Smooth muscle cell of the umbilical artery (primary cell): Measurements from ENCODE around the gene RHEBL1. TPM values are rescaled to one million over a fixed set of nuclear protein-coding genes. Genes with fewer than 3 reads are reported as not detected.

Source experiments
- total RNA-seq: library from RNA; depleted of rRNA; stranded (reverse); fragments of >200 nt; gene quantifications from 2 replicates; pipeline ENCODE4 v1.2.3, GENCODE V29; 2014

RHEBL1 gene, protein sequence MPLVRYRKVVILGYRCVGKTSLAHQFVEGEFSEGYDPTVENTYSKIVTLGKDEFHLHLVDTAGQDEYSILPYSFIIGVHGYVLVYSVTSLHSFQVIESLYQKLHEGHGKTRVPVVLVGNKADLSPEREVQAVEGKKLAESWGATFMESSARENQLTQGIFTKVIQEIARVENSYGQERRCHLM
- 0.30 and 0.55 TPM in 2 replicates for total RNA-seq

DNA sequence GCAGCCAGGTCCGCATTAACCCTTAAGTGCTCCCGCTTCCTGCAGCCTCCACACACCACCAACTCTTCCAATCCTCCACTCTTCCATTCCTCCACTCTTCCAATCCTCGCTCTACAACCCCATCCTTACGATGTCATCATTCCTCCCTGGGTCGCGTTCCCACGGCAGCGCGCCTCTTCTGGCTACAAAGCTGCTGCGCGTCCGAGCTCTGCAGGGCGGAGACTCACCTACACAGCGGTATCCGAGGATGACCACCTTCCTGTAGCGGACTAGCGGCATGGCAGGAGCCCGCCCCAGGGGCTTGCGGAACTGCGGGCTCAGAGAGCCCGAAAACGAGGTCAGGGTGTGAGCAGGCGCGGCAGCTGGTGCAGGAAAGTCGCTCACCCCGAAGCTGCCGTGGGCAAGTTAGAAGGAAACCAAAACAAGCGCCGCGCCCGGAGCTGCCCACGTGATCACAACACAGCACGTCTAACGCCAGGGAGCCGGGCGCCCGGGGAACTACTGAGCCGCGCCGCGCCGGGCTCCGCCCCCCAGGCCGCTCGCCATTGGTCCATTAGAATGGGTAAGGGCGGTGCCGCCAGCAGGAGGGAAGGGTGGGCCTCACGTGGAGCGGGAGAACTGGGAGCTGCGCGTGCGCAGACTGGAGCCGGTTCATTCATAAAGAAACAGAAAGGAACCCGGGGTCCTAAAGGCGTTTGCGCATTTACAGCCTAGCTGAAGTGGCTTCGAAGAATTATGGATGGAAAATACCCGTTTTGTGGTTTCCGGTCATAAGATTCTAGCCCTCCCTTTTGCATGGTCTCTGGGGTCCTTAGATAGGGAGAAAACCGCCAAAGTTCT, at the start of gene RHEBL1:
TSS of gene RHEBL1 (minus strand) at position 473 of the 840 bp plus-strand sequence. CDS start at position 279, 194 bp downstream.

DNA sequence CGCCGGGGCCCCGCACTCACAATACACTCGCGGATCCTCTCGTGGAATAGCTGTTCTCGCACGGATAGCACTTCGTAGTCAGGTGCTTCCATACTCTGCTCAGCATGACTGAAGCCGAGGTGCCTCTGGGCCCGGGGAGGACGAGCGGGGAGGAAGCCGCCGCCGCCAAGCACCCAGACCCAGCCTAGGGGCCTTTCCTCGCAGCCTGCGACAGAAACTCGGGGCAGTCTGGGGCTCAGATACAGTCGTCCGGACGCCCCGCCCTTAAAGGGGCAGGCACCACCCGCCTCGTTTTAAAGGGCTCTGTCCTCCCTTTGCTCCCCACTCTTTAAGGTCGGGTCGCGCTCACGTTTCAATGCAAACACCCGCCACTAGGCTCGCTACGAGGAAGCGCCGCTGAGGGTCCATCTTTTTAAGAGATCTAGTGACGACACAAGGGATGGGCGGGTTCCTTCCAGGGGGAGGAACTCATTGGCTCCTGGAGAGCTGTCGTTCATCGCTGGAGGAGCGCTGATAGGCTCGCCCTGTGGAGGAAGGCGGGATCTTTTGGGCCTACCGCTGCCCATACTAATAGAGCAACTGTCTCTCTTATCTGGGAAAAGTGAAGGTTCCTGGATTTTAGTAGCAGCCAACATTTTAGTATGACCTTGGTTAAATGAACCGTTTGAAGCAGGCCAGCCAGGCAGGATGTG, 40.8 kb upstream of the RHEBL1 start, which contains the start of gene LMBR1L:
TSS of gene LMBR1L (minus strand) at position 384 of the 692 bp plus-strand sequence. CDS start at position 92, 292 bp downstream.

DNA sequence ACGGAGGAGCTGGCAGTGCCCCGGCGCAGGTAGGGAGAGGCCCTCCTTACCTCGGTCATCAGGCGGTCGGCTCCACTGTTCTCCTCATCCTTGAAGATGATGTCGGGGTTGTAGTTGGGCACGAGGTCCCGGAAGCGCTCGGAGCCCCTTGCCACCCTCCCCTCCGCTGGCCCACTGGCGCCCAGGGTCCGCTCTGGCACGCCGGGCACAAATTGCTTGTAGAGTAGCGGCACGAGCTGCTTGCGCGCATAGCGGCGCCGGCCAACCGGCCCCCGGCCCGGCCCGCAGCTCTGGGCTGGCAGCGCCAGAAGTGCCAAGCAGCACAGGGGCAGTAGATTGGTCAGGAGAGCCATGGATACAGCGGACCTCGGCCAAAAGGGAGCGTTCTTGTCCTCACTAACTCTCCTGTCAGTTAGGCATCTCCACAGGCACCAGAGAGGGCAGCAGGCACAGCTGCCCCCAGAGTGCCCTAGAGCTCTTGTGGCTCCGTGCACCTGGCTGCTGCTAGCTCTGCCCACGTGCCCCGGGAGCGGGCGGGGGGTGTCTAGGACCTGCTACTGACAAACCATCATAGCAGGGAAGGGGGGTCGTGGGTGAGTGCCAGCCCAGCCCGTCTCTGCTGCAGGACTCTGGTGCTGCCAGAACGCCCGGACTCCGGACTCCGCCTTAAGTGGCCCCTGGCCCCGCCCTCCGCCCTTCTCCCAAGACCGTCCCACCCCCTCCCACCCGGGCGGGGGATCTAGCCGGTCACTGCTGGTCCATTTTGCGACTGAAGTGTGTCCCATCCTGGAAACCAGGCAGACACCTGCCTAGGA, 24.6 kb upstream of the RHEBL1 start, which contains the start of gene DHH:
TSS of gene DHH (minus strand) at position 642 of the 815 bp plus-strand sequence. CDS start at position 353, 289 bp downstream.

DNA sequence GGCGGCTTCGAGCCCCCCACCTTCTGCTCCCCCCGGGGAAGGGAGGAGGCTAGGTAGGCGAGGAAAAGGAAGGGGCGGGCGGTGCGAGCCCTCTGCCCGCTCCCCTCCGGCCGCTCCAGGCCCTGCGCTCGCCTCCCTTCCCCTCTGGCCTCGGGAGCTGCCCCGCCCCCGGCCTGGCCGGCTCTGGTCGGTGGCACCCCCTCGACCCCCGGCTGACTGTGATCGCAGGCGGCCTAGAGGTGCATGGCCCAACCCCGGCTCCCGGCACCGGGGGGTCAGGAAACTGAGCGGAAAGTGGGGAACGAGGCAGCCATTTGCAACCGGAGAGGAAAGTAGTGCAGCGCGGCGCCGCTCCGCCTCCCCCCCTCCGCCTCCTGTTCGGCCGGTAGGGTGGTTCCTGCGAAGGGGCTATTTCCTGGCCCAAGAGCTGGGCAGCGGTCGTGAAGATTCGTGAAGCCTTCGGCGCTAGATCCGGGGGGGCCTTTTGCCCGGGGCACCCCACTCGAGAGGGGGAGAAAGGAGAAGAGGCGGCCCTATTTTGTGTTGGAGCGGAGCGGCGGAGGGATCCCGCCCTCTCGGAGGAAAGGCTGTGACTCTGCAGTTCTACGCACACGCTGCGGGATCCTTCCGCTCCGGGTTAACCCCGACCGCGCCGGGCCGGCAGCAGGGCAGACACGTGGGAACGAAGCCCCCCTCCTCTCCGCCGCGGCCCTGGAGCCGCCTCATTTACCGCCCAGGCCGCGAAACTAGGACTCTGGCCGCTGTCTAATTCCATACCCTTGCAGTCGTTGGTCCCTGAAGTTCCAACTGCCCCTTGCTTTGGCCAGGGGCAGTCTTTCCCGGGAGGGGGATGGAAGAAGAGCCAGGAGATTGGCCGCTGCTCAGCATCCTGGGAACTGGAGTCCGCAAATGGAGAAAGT, 9.3 kb downstream of the RHEBL1 start, which contains the start of gene KMT2D:
TSS of gene KMT2D (minus strand) at position 558 of the 920 bp plus-strand sequence. CDS start 5,470 bp downstream, outside the sequence.

DNA sequence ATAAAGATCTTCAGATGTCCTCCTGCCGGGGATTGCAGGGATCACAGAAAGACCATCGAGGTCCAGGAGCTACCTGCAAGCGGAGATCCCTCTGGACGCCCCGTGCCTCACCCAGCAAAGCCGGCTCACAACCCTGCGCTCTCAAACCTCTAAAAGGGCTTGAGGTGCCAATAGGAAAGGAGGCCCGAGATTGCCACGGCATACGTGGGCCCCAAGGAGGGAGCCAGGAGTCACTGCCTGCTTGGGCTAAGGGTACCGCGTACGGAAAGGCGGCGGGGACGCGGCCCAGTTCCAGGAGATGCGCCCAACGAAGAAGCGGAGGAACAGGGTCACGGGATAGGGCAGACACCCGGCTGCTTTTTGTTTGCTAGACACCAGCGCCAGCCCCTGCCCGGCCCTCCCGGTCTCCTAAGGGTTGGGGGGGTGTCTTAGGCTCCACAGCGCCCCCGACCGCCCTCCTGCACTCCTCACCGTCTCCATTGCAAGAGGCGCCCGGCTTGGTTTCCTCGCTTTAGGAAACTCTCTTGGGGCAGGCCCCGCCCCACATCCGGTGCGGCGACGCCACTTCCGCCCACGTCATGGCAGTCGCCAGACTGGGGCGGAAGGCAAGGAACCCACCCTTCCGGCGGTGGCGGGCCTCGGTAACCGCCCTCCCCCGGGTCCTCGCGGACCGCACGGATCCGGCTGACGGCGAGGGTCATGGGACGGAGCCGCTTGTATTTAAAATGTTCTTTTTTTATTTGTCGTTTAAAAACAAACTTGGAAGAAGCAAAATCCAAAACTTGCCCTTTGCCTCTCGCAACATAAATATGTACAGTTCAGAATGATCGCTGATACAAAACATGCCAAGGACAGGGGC, 51.3 kb downstream of the RHEBL1 start, which contains the start of gene PRKAG1:
TSS of gene PRKAG1 (minus strand) at position 516 of the 859 bp plus-strand sequence. CDS start at position 480, 36 bp downstream.

Other genes starting within 250 kb of the RHEBL1 start
- 75.4 and 101 TPM in 2 replicates for gene DDX23, start 217.8 kb downstream of the RHEBL1 start, total RNA-seq
- gene RND1, start 204.1 kb downstream of the RHEBL1 start, total RNA-seq: 0.09 and 0.59 TPM in 2 replicates
- gene FKBP11, start 144.5 kb downstream of the RHEBL1 start, total RNA-seq: 32.1 and 40.5 TPM in 2 replicates
- 31.2 and 52.1 TPM in 2 replicates for gene ARF3, start 112.5 kb downstream of the RHEBL1 start, total RNA-seq
- gene WNT10B, start 98.2 kb downstream of the RHEBL1 start, total RNA-seq: 0.28 TPM in 1 of 2 replicates, not detected in the other
- not detected in 2 replicates for gene WNT1, start 91.7 kb downstream of the RHEBL1 start, total RNA-seq
- gene DDN, start 70.6 kb downstream of the RHEBL1 start, total RNA-seq: under 0.01 and 0.18 TPM in 2 replicates
- 59.7 and 62.7 TPM in 2 replicates for gene PRKAG1, start 51.2 kb downstream of the RHEBL1 start, total RNA-seq
- 38.0 and 105 TPM in 2 replicates for gene KMT2D, start 9.2 kb downstream of the RHEBL1 start, total RNA-seq
- 0.05 TPM in 1 of 2 replicates, not detected in the other for gene DHH, start 24.8 kb upstream of the RHEBL1 start, total RNA-seq
- gene LMBR1L, start 40.9 kb upstream of the RHEBL1 start, total RNA-seq: 37.6 and 56.4 TPM in 2 replicates
- 515 and 1,601 TPM in 2 replicates for gene TUBA1B, start 61.4 kb upstream of the RHEBL1 start, total RNA-seq
- 341 and 811 TPM in 2 replicates for gene TUBA1A, start 119.1 kb upstream of the RHEBL1 start, total RNA-seq
- gene TUBA1C, start 195.1 kb upstream of the RHEBL1 start, total RNA-seq: 159 and 508 TPM in 2 replicates
- gene PRPH, start 225.2 kb upstream of the RHEBL1 start, total RNA-seq: not detected in 2 replicates